HepG2 (cell line): Measurements from ENCODE around the gene ERV3-1. TPM values are rescaled to one million over a fixed set of nuclear protein-coding genes. Genes with fewer than 3 reads are reported as not detected.

Source experiments
- CENPX ChIP-seq: sonication (generic); formaldehyde crosslinking; IDR thresholded peaks from 2 replicates; pipeline ENCODE4 v1.9.0; 2021; ENCODE audit warnings: mild to moderate bottlenecking, missing genetic modification reagents, moderate library complexity
- JARID2 ChIP-seq: sonication (generic); formaldehyde crosslinking; IDR thresholded peaks from 2 replicates; pipeline ENCODE4 v1.8.1; 2023; ENCODE audit warnings: missing genetic modification reagents, inconsistent platforms; ENCODE audit not compliant: insufficient replicate concordance
- KDM5A ChIP-seq: fragments of 200-600 bp; sonication (generic); IDR thresholded peaks from 2 replicates; pipeline ENCODE4 v1.7.0; 2018; ENCODE audit warnings: antibody characterized with exemption, mild to moderate bottlenecking, low read length, borderline replicate concordance
- MEF2D ChIP-seq: sonication (generic); formaldehyde crosslinking; IDR thresholded peaks from 2 replicates; pipeline ENCODE4 v1.5.1; 2020; ENCODE audit warnings: mild to moderate bottlenecking, missing genetic modification reagents
- PAX8 ChIP-seq: sonication (generic); formaldehyde crosslinking; IDR thresholded peaks from 2 replicates; pipeline ENCODE4 v1.8.0; 2022; ENCODE audit warnings: mild to moderate bottlenecking, missing genetic modification reagents, borderline replicate concordance
- PCBP1 ChIP-seq: fragments of 200-400 bp; formaldehyde crosslinking; IDR thresholded peaks from 2 replicates; pipeline ENCODE4 v1.6.1; 2017; ENCODE audit warnings: mild to moderate bottlenecking, low read depth, low read length, borderline replicate concordance
- SETDB1 ChIP-seq: sonication (generic); formaldehyde crosslinking; IDR thresholded peaks from 2 replicates; pipeline ENCODE4 v1.5.1; 2020; ENCODE audit warnings: missing genetic modification reagents, mild to moderate bottlenecking, borderline replicate concordance
- SMARCC2 ChIP-seq: fragments of 450-650 bp; IDR thresholded peaks from 2 replicates; pipeline ENCODE4 v1.6.1; 2017; ENCODE audit warnings: antibody characterized with exemption, mild to moderate bottlenecking
- XRCC5 ChIP-seq: fragments of 200-400 bp; formaldehyde crosslinking; optimal IDR thresholded peaks from 2 replicates; pipeline ENCODE3; 2017; ENCODE audit warnings: mild to moderate bottlenecking, low read length
- ZIK1 ChIP-seq: sonication (generic); formaldehyde crosslinking; IDR thresholded peaks from 2 replicates; pipeline ENCODE4 v1.5.0; 2020; ENCODE audit warnings: mild to moderate bottlenecking, low read depth, missing genetic modification reagents, borderline replicate concordance
- ZNF235 ChIP-seq: sonication (generic); formaldehyde crosslinking; IDR thresholded peaks from 2 replicates; pipeline ENCODE4 v1.8.1; 2023; ENCODE audit warnings: mild to moderate bottlenecking, missing genetic modification reagents, borderline replicate concordance
- ZNF720 ChIP-seq: sonication (generic); formaldehyde crosslinking; IDR thresholded peaks from 2 replicates; pipeline ENCODE4 v1.4.0; 2020; ENCODE audit warnings: missing genetic modification reagents
- ZSCAN20 ChIP-seq: sonication (generic); formaldehyde crosslinking; IDR thresholded peaks from 2 replicates; pipeline ENCODE4 v1.4.0; 2020; ENCODE audit warnings: missing genetic modification reagents, mild to moderate bottlenecking, borderline replicate concordance
- polyA plus RNA-seq, 8 experiments: library from polyadenylated mRNA; depleted of rRNA in 3 of 8; stranded (reverse) in 7 of 8; unstranded in 1 of 8; fragments of >200 nt; fragmentation: Illumina TruSeq in 4 of 8; extraction: Trizol in 4 of 8; gene quantifications; 2 replicates each; pipeline versions ENCODE4 v1.2.1 to v1.2.3, GENCODE V29; 2011 to 2016; ENCODE audit warnings: low read depth in 4 of 8, missing spikeins in 1 of 8, mixed read lengths in 1 of 8; ENCODE audit not compliant: insufficient read depth in 1 of 8
- total RNA-seq, 5 experiments: library from RNA; depleted of rRNA; stranded (reverse); fragments of >200 nt; fragmentation: Illumina TruSeq; extraction: Trizol; gene quantifications; 2 replicates each; pipeline ENCODE4 v1.2.3, GENCODE V29; 2016; ENCODE audit warnings: low read depth in 1 of 5
- TF ChIP-seq, protein P1 (sequence below), 2 experiments: sonication (generic) in 1 of 2; formaldehyde crosslinking in 1 of 2; IDR thresholded peaks; 2 replicates each; pipeline versions ENCODE4 v1.6.1 to v1.9.0; 2014 to 2022; ENCODE audit warnings: antibody characterized with exemption in 1 of 2, borderline replicate concordance in 1 of 2, inconsistent platforms in 1 of 2, low read depth in 1 of 2, missing genetic modification reagents in 1 of 2
- TF ChIP-seq, protein P2 (sequence below): sonication (generic); formaldehyde crosslinking; IDR thresholded peaks from 2 replicates; pipeline ENCODE4 v1.5.1; 2020; ENCODE audit warnings: missing genetic modification reagents, mild to moderate bottlenecking, borderline replicate concordance
- TF ChIP-seq, protein P3 (sequence below): sonication (generic); formaldehyde crosslinking; IDR thresholded peaks from 2 replicates; pipeline ENCODE4 v1.8.1; 2023; ENCODE audit warnings: mild to moderate bottlenecking, missing genetic modification reagents

ERV3-1 gene
- total and polyA plus RNA-seq, 2 of the 13 experiments (the other 11 are each of a cell fraction or from before 2014, with no cell fraction given), result 20.4 to 86.3 TPM

DNA sequence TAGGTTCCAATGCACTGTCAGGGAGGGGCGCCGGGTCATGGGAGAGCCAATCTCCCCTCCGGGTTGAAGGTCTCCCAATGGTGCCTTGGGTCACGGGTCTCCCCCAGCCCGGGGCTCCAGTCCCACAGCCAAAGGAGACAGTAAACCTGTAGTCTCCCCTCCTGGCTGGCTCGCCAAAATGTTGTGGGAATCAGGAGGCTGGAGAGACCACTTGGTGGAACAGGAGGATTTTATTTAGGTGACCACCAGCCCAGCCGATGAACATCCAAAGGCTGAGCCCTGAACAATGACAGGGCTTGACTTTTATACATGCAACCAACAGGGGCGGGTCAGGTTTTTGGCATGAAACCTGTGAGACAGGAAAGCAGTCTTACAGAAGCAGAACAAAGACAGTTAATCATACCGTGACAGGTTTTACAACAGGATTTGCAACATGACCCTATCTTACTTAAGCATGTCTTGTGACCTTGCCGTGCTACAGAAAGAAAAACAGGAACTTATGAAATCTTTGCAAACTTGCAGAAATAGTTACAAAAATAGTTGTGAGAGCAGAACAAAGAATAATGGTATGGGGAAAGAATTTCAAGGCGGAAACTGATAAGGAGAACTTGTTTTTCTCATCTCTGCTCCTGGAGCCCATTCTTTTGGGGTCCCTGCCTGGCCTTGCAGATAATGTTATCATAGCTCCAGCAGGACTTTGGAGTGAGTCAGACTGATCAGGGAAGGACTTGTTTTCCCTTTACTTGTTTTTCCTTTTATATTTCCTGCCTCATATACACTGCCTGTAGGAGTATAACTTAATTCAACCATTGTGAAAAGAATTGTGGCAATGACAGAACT, 7.1 kb downstream of the ERV3-1 start (continued):
- TF ChIP-seq, protein P1, sequence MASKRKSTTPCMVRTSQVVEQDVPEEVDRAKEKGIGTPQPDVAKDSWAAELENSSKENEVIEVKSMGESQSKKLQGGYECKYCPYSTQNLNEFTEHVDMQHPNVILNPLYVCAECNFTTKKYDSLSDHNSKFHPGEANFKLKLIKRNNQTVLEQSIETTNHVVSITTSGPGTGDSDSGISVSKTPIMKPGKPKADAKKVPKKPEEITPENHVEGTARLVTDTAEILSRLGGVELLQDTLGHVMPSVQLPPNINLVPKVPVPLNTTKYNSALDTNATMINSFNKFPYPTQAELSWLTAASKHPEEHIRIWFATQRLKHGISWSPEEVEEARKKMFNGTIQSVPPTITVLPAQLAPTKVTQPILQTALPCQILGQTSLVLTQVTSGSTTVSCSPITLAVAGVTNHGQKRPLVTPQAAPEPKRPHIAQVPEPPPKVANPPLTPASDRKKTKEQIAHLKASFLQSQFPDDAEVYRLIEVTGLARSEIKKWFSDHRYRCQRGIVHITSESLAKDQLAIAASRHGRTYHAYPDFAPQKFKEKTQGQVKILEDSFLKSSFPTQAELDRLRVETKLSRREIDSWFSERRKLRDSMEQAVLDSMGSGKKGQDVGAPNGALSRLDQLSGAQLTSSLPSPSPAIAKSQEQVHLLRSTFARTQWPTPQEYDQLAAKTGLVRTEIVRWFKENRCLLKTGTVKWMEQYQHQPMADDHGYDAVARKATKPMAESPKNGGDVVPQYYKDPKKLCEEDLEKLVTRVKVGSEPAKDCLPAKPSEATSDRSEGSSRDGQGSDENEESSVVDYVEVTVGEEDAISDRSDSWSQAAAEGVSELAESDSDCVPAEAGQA (IDR thresholded peaks at IDR 0.05; ENCODE audit: low read depth), result no peak
- TF ChIP-seq, protein P1 (CRISPR knock-in tag; IDR thresholded peaks at IDR 0.05; ENCODE audit: borderline replicate concordance), result 0 out of 2 replicates have a peak, but pooled peaks have one; percentile 90
- TF ChIP-seq PAX8 (CRISPR knock-in tag) (no peak), ZSCAN20 (CRISPR knock-in tag) (peak; percentile 52; the same call in 1 of the 2 replicates), JARID2 (CRISPR knock-in tag) (no peak), CENPX (CRISPR knock-in tag) (no peak), PCBP1 (no peak), XRCC5 (no peak), SMARCC2 (no peak), KDM5A (no peak), ZNF235 (no peak), MEF2D (CRISPR knock-in tag) (peak; percentile 99), ZIK1 (CRISPR knock-in tag) (no peak), SETDB1 (no peak), ZNF720 (CRISPR knock-in tag) (no peak)
- TF ChIP-seq, protein P2, sequence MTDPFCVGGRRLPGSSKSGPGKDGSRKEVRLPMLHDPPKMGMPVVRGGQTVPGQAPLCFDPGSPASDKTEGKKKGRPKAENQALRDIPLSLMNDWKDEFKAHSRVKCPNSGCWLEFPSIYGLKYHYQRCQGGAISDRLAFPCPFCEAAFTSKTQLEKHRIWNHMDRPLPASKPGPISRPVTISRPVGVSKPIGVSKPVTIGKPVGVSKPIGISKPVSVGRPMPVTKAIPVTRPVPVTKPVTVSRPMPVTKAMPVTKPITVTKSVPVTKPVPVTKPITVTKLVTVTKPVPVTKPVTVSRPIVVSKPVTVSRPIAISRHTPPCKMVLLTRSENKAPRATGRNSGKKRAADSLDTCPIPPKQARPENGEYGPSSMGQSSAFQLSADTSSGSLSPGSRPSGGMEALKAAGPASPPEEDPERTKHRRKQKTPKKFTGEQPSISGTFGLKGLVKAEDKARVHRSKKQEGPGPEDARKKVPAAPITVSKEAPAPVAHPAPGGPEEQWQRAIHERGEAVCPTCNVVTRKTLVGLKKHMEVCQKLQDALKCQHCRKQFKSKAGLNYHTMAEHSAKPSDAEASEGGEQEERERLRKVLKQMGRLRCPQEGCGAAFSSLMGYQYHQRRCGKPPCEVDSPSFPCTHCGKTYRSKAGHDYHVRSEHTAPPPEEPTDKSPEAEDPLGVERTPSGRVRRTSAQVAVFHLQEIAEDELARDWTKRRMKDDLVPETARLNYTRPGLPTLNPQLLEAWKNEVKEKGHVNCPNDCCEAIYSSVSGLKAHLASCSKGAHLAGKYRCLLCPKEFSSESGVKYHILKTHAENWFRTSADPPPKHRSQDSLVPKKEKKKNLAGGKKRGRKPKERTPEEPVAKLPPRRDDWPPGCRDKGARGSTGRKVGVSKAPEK, result 0 out of 2 replicates have a peak, but pooled peaks have one; percentile 21
- TF ChIP-seq, protein P3, sequence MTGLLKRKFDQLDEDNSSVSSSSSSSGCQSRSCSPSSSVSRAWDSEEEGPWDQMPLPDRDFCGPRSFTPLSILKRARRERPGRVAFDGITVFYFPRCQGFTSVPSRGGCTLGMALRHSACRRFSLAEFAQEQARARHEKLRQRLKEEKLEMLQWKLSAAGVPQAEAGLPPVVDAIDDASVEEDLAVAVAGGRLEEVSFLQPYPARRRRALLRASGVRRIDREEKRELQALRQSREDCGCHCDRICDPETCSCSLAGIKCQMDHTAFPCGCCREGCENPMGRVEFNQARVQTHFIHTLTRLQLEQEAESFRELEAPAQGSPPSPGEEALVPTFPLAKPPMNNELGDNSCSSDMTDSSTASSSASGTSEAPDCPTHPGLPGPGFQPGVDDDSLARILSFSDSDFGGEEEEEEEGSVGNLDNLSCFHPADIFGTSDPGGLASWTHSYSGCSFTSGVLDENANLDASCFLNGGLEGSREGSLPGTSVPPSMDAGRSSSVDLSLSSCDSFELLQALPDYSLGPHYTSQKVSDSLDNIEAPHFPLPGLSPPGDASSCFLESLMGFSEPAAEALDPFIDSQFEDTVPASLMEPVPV (CRISPR knock-in tag), result 0 out of 2 replicates have a peak, but pooled peaks have one; percentile 24
